ENCODE measurements around the gene TPSAB1.

TPSAB1 gene

GRCh38 chr16:1208239-1208830 is 32.2 kb upstream of the TPSAB1 start:
- Histone ChIP-seq H3K4me1 (ENCODE audit: insufficient read depth, low read length) (no peaks in the 10 kb centered on the region), H3K79me2 (ENCODE audit: insufficient read depth, low read length) (no peaks in the 10 kb centered on the region), H3K4me3 (ENCODE audit: low read depth in 1 of 2, low read length in 2 of 2) (no peak overlapping the region), H3K27me3 (ENCODE audit: insufficient read depth, low read length, poor library complexity) (no peaks in the 10 kb centered on the region), H3K9me3 (ENCODE audit: insufficient read depth, low read length, severe bottlenecking) (no peaks in the 10 kb centered on the region), H3K36me3 (ENCODE audit: insufficient read depth, low read length) (no peaks in the 10 kb centered on the region), H2AFZ (ENCODE audit: low read depth, low read length) (no peak overlapping the region), H3K9ac (ENCODE audit: low read depth, low read length) (no peak overlapping the region), H4K20me1 (ENCODE audit: insufficient read depth, low read length) (no peaks in the 10 kb centered on the region), H3K27ac (ENCODE audit: low read length) (no peak overlapping the region), H3K4me2 (ENCODE audit: insufficient read depth, low read length) (no peak overlapping the region)
- ATAC-seq (ENCODE audit: insufficient read depth, low read depth) (no peak), DNase-seq (no peak)
- TF ChIP-seq EZH2 (IDR thresholded peaks at IDR 0.05; ENCODE audit: borderline replicate concordance, low read depth, low read length, severe bottlenecking) (no peak), CTCF (IDR thresholded peaks at IDR 0.05; ENCODE audit: borderline replicate concordance, extremely low read depth, low read length, poor library complexity, severe bottlenecking) (no peak)

GRCh38 chr16:1209081-1209480 is 31.4 kb upstream of the TPSAB1 start:
- Histone ChIP-seq H3K9ac (ENCODE audit: low read depth, low read length) (no peak overlapping the region), H3K4me2 (ENCODE audit: insufficient read depth, low read length) (no peak overlapping the region), H2AFZ (ENCODE audit: low read depth, low read length) (no peak overlapping the region), H3K27me3 (ENCODE audit: insufficient read depth, low read length, poor library complexity) (no peaks in the 10 kb centered on the region), H3K4me3 (ENCODE audit: low read depth in 1 of 2, low read length in 2 of 2) (no peak overlapping the region), H3K36me3 (ENCODE audit: insufficient read depth, low read length) (no peaks in the 10 kb centered on the region), H3K79me2 (ENCODE audit: insufficient read depth, low read length) (no peaks in the 10 kb centered on the region), H3K4me1 (ENCODE audit: insufficient read depth, low read length) (no peaks in the 10 kb centered on the region), H4K20me1 (ENCODE audit: insufficient read depth, low read length) (no peaks in the 10 kb centered on the region), H3K27ac (ENCODE audit: low read length) (no peak overlapping the region), H3K9me3 (ENCODE audit: insufficient read depth, low read length, severe bottlenecking) (no peaks in the 10 kb centered on the region)
- ATAC-seq (ENCODE audit: insufficient read depth, low read depth) (no peak), DNase-seq (no peak)
- TF ChIP-seq CTCF (IDR thresholded peaks at IDR 0.05; ENCODE audit: borderline replicate concordance, extremely low read depth, low read length, poor library complexity, severe bottlenecking) (no peak), EZH2 (IDR thresholded peaks at IDR 0.05; ENCODE audit: borderline replicate concordance, low read depth, low read length, severe bottlenecking) (no peak)

- Histone ChIP-seq H3K27ac (ENCODE audit: low read length) (no peak overlapping the region), H2AFZ (ENCODE audit: low read depth, low read length) (no peak overlapping the region), H3K36me3 (ENCODE audit: insufficient read depth, low read length) (no peaks in the 10 kb centered on the region), H3K4me3 (ENCODE audit: low read depth in 1 of 2, low read length in 2 of 2) (no peak overlapping the region), H4K20me1 (ENCODE audit: insufficient read depth, low read length) (no peaks in the 10 kb centered on the region; the same call in 1 of the 2 replicates), H3K9me3 (ENCODE audit: insufficient read depth, low read length, severe bottlenecking) (no peaks in the 10 kb centered on the region), H3K4me1 (ENCODE audit: insufficient read depth, low read length) (no peaks in the 10 kb centered on the region), H3K4me2 (ENCODE audit: insufficient read depth, low read length) (no peak overlapping the region), H3K27me3 (ENCODE audit: insufficient read depth, low read length, poor library complexity) (no peaks in the 10 kb centered on the region), H3K9ac (ENCODE audit: low read depth, low read length) (no peak overlapping the region), H3K79me2 (ENCODE audit: insufficient read depth, low read length) (no peaks in the 10 kb centered on the region)
- no peak for TF ChIP-seq EZH2 (IDR thresholded peaks at IDR 0.05; ENCODE audit: borderline replicate concordance, low read depth, low read length, severe bottlenecking)
- no peak for TF ChIP-seq CTCF (IDR thresholded peaks at IDR 0.05; ENCODE audit: borderline replicate concordance, extremely low read depth, low read length, poor library complexity, severe bottlenecking)
- DNase-seq (no peak), ATAC-seq (ENCODE audit: insufficient read depth, low read depth) (no peak)
Measured at GRCh38 chr16:1210461-1210860, 30.0 kb upstream of the TPSAB1 start.
